Stimulated activated CD4-positive, alpha-beta T cell treated with anti-CD3 and anti-CD28 coated beads, Interleukin-1b, Interleukin-23, amount 100 ng/mL, for 4 hours (primary cell): Measurements from ENCODE around the gene TOM1.
"Not testable (repeated sequence)": the region's sequence is repeated elsewhere in the genome, so short reads cannot be mapped to it uniquely, and the experiment has no call there.

Experiments
- DNase-seq, 2 donors: peaks; one replicate each; pipeline ENCODE4 v3.0.0-alpha.2; 2020; ENCODE audit warnings: low read depth in 2 of 2

TOM1 gene

DNA sequence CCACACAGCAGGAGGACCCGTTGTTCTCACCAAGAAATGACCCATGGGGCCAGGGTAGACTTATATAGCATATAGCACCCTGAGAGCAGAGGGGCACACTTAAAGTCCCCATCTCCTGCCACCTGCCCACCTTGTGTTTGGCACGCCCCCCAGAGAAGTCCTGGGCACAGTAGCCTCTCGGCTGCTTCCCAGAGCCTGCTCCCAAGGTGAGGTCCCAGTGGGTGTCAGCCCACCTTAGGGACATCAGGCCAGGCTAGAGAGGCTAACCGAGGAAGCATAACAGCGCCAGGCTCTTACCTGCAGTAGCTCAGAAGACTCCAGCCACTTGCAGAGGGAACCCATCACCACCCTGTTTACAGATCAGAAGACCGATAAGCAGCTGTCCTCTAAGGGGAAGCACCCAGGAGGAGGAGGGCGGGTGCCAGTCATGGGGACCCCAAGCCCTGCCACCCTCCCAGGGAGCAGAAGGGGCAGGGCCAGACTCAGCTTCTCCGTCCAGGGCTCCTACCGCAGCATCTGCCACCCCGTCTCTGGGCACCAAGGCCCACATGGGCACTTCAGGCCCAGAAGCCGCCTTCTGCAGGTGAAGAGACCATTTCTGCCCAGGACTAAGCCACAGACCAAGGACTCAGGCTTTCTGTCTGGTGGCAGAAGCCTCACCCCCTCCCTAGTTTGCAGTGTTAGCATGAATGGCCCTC is 46.3 kb downstream of the TOM1 start:
- no peak for DNase-seq

DNA sequence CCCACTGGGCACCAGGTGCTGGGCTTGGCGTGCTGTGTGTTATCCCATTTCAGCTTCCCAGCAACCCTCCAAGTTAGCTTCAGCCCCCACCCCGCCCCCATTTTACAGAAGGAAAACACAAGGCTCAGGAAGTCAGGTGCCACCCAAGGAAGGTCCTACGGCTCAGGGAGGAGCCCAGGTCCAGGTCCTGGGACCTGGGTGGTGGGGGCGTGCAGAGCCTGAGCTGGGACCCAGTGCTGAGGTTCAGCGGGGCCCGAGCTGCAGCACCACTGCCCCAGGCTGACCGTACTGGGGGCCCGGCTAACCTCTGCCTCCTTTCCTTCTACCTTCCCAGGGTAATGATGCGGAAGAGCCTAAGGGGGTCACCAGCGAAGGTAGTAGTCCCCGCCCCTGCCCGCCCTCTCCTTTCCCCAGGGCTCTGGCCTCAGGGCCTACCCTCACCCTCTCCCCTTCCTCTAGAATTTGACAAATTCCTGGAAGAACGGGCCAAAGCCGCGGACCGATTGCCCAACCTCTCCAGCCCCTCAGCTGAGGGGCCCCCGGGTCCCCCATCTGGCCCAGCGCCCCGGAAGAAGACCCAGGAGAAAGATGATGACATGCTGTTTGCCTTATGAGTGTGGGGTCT is 47.0 kb downstream of the TOM1 start:
- DNase-seq, result no peak

DNA sequence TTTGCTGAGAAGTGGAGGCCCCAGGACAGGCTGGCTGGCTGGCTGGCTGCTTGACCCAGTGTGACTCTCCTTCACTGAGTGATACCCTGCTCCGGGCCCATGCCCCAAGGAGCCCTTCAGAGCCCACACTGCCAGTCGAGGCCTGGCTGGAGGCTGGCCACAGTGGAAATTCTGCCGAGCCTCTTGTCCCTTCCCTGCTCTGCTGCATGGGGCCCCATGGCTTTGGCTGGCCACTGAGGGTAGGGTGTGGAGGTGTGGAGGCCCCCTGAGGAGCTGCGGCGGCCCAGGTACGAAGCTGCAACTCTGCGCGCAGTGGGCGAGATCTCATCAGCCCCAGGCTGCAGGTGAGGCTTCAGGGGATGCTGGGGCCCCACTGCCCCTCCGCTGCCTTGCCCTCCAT is 47.8 kb downstream of the TOM1 start:
- DNase-seq, result no peak

DNA sequence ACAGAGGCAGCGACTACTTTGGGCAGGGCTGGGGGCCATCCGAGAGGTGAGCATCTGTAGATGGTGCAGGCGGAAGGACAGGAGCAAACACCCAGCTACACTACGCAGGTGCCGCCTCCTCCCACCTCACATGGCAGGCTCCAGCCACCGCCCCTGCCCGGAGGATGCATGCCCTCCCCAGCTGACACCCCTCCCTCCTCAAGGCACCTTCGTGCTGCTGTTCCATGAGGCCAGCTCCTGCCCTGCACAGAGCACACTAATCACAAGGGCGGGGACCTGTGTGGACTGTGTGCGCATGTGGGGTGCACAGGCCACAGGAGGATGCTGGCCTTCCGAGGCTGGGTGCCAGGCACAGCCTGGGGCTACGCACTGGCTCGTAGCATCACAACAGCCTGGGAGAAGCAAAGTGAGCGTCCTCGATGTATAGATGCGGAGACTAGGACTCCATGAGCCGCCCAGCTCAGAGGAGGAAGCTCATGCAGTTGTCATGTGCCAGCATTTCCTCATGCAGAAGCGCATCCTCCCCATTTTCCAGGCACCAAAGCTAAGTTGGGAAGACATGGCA is 48.4 kb downstream of the TOM1 start:
- DNase-seq, result no peak

DNA sequence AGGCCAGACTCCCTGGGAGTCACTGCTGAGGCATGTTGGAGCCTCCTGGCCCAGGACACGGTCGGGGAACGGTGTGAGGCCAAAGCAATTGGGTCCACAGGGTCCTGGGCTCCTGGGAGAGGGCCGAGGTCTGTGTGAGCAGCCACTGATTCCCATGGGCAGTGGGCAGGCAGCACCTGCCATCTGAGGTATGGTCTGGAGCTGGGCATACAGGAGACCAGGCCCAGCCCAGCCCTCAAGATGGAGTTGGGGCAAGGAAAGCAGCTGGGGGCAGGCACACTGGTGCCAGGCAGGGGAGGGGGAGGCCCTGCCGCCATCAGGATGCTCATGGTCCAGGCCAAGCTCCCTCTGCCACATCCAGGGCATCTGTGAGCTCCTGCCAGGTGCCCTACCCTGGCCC is 49.0 kb downstream of the TOM1 start:
- DNase-seq, result no peak

DNA sequence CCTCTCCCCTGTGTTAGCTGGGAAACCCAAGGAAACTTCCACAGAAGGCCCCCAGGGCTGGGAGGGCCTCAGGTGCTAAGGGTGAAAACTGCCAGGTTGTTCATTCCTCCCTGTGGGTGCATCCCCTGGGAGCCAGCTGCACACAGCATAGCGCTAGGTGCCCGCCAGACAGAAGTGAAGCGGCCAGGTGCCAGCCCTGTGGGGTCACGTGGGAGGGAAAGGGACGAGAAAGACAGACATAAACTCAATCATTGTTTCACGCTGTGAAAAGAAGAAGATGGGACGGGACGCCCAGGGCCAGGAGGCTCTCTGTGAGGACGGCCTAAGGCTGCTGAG is 49.6 kb downstream of the TOM1 start:
- DNase-seq, result no peak

DNA sequence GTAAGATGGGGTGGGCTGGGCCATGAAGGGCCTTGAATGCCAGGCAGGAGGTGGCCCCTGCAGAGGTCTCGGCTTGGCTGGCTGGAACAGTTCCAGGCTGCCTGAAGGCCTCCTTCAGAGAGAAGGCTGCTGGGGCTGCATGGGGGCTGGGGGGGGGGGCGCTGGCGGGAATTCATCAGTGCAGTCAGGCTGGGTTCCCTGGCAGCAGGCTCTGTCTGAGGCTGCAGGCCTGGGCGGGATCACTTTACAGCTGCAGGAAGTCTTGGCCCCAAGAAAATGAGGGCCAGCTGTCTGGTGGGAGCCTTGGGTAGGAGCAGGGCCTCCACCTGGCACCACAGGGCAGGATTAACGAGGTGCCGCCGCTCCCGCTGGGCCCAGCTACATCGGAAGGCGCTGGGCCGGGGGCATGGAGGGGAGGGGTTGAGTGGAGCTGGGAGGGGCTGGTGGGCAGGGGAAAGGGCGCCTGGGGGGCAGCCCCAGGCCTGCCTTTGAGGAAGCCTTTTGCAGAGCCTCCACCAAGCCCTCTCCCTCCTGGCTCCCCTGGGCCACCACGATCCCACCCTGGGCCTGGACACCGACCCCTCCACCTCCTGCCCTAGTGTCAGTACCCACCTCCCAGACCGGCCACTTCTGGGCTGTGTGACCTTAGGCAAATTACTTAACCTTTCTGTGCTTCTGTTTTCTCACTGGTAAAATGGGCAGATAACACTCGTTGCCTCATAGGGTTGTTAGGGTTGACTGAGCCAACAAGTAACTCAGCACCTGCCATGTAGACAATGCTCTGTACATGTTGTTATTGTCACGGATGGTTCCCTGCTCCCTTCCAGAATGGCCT is 50.2 kb downstream of the TOM1 start:
- DNase-seq, result no peak

DNA sequence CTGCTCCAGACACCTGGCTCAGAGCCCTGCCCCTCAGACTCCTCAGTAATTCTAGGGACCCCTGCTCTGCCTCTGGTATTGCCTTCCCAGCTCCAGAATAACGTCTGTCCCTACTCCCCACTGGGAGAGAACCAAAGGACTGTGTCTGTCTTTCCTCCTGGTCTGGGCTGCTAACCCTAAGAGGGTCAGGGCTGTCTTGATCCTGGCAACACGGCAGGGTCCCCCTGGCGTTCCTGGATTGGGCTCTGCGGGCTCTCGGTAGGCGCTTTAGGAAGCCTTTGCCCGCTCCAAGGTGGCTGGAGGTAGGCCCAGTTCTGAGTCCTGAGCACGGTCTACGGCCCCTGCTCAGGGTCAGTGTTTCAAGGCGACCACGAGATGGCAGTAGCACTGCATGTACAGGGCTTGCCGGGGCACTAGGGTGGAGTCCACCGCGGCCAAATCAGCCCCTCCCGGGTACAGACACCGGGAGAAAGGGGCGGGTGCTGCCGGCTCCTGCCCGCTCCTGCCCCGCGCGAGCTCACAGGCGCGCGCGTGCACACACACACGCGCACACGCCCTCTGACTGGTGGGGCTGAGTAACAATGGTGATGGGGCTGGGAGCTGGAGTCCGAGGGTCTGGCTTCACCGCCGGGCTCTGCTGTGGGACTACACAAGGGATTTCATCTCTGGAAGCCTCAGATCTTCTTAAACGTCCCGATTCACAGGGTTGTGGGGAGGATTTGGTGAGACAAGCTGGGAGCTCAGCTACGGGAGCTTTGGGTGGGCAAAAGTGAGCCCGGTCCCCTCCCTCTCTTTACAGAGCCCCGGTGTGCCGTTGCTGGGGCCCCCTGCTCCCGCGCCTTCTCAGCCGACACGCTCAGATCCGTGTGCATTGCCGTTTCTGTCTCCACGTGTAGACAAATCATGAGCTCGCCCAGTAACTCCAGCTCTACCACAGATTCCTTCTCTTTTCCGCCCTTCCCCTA is 51.1 kb downstream of the TOM1 start:
- DNase-seq, result peak; percentile 71 to 76

DNA sequence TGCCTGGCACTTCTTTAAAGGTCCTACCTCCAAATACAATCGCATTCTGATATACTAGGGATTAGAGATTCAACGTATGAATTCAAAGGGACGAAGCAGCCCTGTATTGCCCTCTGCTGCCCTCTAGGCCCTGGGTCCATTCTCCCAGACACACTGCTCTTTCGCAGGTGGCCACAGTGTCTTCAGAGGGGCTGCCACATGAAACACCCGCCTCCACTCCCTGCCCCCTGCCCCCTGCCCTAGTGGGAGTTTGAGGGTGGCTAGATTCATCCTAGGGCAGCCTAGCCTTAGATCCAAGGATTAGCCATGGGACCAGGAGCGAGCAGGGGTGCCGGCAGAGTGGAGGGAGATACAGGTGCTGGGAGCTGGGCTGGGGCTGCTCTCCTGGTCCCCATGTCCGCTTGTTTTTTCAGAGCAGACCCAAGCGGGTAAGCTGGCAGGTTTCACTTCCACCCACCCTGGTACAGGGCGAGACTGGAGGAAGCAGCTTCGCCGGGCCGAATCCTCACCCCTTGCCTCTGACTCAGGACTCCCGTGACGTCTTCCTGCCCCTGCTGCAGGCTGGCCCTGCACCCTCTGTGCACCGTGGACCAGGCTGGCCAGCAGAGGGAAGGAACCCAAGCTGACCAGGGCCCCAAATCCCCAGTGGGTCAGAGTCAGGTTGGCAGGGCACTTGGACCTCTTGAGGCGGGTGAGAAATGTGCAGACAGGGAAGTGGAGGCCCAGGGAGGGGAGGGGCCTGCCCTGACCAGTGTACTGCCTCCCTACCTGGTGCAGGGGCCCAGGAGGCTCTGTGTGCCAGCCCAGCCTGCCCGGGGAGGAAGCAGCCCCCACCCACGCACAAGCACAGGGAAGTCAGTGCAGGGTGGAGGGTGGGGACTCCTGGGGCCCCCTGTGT is 52.8 kb downstream of the TOM1 start:
- peak; percentile 21 to 22 for DNase-seq

DNA sequence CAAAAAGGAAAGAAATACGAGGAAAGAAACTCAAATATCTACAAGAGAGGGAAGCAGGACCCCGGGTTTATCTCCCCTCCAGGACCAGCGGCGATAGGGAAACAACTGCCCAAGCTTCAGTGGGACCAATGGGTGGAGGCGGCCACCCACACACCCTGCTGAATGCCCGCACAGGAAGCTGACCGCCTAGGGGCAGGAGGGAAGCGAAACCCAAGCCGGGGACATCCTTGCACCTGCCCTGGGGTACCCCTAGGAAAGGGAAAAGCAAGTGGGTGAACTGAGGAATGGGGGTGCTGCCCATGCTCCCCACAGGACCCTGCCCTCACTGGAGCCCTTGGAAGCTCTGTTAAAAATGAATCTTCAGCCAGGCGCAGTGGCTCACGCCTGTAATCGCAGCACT is 53.6 kb downstream of the TOM1 start:
- no peak for DNase-seq

DNA sequence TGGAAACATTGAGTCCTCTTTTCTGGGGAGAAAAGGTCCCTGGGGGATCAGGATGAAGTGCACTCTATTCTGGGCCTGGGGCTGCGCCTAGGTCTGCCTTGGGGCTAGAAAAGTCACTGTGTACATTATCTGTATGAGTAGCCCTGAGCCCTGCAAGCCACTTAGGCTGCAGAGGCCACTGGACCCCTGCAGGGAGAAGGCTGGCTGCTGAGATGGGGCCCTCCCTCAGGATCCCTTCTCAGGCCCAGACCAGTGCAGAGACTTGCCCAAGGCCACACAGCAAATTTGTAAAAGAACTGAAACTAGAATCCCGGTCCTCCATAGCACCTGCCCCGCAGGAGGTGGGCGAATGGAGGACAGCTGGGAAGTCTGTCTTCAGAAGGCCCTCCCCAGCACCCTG is 54.4 kb downstream of the TOM1 start:
- DNase-seq, result no peak

DNA sequence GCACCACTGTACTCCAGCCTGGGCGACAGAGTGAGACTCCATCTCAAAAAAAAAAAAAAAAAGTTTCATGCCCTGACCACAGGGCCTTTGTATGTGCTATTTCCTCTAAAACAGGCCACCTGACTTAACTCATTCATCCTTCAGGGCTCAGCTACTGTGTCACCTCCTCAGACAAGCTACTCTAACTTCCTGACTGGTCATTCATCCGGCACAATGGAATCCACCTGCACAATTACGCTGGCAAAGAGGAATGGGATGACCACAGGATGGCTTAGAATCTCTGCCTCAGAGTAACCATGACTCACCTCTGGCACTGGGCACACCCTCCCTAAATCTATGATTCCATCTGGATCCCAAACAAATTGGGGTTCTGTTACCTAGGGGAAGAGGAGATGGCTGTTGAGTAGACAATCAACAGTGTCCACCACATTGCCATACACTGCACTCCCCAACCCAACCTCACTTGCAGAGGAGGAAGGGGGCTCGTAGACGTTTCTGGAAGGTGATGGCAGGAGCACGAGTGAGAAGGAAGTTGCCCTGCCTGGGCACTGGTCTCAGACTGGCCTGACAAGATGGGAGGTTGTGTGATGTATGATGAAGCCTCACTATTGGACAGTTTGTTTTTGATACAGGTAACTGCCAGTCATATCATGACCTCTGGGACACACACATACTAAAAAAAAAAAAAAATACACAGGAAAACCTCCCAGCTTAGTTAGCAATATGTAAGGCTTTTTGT is 58.4 kb downstream of the TOM1 start:
- no peak for DNase-seq

DNA sequence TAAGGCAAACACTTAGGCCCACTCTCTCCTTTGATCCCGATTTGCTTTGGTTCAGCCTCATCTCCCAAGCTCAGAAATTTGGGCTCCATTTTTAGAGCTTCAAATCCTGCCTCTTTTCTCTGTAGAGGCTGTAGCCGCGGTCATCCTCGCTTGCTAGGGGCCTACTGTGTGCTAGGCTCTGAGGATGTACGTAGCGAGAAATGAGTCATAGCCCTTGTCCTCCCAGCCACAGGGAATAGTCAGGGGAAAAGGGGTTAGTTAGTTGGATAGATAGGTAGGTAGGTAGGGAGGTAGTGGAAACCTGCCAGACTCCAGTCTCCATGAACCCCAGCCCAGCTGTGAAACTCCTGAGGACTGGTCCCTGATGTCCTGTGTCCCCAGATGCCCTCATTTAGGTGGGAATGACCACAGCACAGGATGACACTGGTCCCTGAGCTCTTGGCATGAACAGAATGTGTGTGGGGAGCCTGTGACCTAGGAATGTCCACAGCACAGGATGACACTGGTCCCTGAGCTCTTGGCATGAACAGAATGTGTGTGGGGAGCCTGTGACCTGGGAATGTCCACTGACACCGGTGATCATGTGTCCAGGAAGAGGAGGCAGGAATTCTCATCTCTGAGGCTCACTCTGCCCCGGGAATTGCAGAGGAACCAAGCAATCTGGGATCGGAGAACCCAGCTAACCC is 59.8 kb downstream of the TOM1 start:
- DNase-seq, result no peak

DNA sequence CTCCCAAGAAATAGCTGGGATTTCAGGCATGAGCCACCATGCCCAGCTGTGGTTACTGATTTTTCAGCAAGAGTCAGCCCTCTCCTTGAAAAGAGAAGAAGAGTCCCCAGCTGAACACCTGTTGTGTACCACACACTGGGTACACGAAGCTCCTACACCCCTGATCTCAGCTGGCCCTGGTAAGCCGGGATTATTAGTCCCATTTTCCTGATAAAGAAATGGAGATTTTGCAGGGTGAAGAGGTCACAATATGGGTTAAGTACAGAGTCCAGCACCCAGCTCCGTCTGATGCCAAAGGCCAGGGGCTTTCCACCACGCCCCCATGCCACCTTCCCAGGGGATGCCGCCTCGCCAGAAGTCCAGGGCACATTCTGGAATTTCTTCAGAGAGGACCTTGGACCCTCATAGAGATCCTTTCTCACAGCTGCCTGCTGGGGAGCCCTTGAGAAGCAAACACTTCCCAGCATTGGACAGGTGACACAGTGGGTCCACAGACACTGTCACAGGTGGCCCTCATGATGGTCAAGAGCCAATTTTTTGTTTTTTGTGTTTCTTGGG is 61.4 kb downstream of the TOM1 start:
- DNase-seq, result no peak

DNA sequence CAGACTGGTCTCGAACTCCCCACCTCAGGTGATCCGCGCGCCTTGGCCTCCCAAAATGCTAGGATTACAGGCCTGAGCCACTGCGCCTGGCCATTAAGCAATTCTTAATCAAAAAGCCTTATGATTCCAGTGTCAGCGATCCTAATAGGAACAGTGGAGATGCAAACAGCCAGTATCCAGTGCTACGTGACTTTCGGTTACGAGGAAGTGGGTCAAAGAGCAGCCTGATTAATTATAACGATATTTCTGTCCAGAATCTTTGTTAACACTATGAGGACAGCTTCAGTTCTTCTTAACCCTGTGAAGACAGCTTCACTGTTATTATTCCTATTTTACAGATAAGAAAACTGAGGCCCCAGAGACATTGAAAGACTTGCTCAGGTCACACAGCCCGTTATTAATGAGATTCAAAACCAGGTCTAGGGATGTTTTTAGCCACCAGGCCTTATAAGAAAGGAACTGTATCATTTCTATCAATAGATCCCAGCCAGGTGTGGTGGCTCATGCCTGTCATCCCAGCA is 63.9 kb downstream of the TOM1 start:
- no peak for DNase-seq

DNA sequence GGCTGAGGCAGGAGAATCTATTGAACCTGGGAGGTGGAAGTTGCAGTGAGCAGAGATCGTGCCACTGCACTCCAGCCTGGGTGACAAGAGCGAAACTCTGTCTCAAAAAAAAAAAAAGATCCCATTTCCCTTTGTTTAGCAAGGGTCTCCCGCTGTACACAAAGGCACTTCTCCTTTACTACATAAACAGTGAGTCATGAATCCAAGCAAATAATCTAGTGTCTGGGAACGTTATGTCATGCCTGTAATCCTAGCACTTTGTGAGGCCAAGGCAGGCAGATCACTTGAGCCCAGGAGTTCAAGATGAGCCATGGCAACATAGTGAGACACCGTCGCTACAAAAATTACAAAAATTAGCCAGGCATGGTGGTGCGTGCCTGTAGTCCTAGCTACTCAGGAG is 64.5 kb downstream of the TOM1 start:
- DNase-seq, result not testable (repeated sequence)

DNA sequence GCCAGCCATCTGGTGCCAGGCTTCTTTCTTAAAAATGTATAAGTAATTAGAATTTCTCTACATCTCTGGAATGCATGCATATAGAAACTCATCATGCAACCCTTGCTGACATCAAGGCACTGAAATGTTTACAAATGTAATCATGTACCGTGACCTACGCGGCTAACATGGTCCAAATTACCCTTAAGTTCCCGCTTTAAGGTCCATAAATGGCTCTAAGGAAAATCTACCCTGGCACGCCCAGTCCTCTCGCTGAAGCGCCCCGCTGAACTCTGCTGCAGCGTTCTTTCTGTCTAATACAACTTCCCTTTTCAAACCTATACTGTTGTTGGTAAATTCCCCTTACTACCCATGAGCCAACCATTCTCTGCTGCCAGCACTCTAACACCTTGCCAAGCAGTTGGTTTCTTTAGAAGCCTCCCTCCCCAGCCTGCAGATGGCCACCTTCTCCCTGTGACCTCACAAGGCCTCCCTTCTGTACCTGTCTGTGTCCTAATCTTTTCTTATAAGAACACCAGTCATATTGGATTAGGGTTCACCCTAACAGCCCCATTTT is 67.7 kb downstream of the TOM1 start:
- DNase-seq, result no peak

DNA sequence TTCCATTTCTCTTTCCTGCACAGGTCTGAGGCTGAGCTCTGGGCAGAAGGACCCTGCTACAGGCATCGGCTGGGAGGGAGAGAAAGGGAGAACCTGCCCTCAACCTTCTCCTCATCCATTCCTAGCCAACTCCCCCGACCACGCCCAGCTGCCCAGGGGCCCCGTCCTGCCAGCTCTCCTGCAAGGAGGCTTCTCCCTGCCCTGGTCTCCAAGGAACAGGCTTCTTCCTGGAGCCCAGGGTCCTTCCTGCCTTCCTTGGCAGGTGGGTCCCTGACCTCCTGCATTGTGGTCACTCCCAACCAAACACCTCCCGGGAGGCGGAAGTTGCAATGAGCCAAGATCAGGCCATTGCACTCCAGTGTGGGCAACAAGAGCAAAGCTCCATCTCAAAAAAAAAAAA is 68.7 kb downstream of the TOM1 start:
- no peak for DNase-seq
